Activated naive CD8-positive, alpha-beta T cell treated with anti-CD3 and anti-CD28 coated beads, Interleukin-2, amount 50 U/mL, for 16 hours (primary cell): ENCODE results near the gene HOXA1.
A peak's percentile ranks its signal among the peaks of the same experiment; 100 is the strongest.

Source experiments
- DNase-seq: peaks from one replicate; pipeline ENCODE4 v3.0.0-alpha.2; 2020; ENCODE audit warnings: low read depth, low spot score

The HOXA1 gene

GRCh38 chr7:27131390-27131819, 35.6 kb upstream of the HOXA1 start:
- DNase-seq: no peak

GRCh38 chr7:27130540-27131389, 35.0 kb upstream of the HOXA1 start, which contains the start of gene HOXA4:
Gene HOXA4, minus strand, starts transcription at chr7:27130757. Its CDS starts 24 bp downstream, at chr7:27130733.
- peak; percentile 59 for DNase-seq

GRCh38 chr7:27129729-27130539, 34.1 kb upstream of the HOXA1 start:
- no peak for DNase-seq

- no peak for DNase-seq
Measured at GRCh38 chr7:27128776-27129728, 33.3 kb upstream of the HOXA1 start.

- DNase-seq: no peak
Measured at GRCh38 chr7:27128034-27128433, 32.2 kb upstream of the HOXA1 start.

GRCh38 chr7:27126596-27127327, 31.0 kb upstream of the HOXA1 start:
- DNase-seq: no peak

- DNase-seq: no peak
Measured at GRCh38 chr7:27125986-27126394, 30.2 kb upstream of the HOXA1 start.

- no peak for DNase-seq
Measured at GRCh38 chr7:27124902-27125689, 29.3 kb upstream of the HOXA1 start.

- DNase-seq: no peak
Measured at GRCh38 chr7:27124096-27124901, 28.5 kb upstream of the HOXA1 start.

- no peak for DNase-seq
Measured at GRCh38 chr7:27123477-27124053, 27.8 kb upstream of the HOXA1 start.

GRCh38 chr7:27123007-27123476, 27.2 kb upstream of the HOXA1 start:
- DNase-seq: no peak

GRCh38 chr7:27122077-27122910, 26.5 kb upstream of the HOXA1 start:
- no peak for DNase-seq

GRCh38 chr7:27121684-27122076, 25.9 kb upstream of the HOXA1 start:
- DNase-seq: no peak

- no peak for DNase-seq
Measured at GRCh38 chr7:27119412-27119911, 23.7 kb upstream of the HOXA1 start.

GRCh38 chr7:27118580-27118979, 22.8 kb upstream of the HOXA1 start:
- no peak for DNase-seq

GRCh38 chr7:27117887-27118491, 22.2 kb upstream of the HOXA1 start:
- DNase-seq: no peak
